ENCODE results near the gene VIT.

Gene VIT

DNA sequence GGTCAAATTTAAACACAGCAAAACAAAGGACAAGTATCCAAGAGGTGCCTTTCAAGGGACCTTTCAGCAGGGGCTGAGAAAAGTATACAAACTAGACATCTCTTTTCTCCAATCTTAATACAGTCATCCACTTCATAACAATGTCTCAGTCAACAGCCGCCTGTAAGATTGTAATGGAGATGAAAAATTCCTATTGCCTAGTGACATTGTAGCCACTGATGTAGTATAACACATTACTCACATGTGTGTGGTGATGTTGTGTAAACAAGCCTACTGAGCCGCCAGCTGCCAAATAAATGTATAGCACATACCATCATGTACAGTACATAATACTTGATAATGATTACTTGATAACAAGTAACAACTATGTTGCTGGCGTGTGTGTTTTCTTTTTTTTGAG lies 31.0 kb downstream of the VIT start:
- TF ChIP-seq, protein P1, sequence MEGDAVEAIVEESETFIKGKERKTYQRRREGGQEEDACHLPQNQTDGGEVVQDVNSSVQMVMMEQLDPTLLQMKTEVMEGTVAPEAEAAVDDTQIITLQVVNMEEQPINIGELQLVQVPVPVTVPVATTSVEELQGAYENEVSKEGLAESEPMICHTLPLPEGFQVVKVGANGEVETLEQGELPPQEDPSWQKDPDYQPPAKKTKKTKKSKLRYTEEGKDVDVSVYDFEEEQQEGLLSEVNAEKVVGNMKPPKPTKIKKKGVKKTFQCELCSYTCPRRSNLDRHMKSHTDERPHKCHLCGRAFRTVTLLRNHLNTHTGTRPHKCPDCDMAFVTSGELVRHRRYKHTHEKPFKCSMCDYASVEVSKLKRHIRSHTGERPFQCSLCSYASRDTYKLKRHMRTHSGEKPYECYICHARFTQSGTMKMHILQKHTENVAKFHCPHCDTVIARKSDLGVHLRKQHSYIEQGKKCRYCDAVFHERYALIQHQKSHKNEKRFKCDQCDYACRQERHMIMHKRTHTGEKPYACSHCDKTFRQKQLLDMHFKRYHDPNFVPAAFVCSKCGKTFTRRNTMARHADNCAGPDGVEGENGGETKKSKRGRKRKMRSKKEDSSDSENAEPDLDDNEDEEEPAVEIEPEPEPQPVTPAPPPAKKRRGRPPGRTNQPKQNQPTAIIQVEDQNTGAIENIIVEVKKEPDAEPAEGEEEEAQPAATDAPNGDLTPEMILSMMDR (IDR thresholded peaks at IDR 0.05; ENCODE audit: low read depth, low read length, missing control alignments) = no peak
- H3K4me3 ChIP-seq (ENCODE audit: low read depth, low read length) = no peak overlapping the region
- no peak for DNase-seq (ENCODE audit: low read depth)

DNA sequence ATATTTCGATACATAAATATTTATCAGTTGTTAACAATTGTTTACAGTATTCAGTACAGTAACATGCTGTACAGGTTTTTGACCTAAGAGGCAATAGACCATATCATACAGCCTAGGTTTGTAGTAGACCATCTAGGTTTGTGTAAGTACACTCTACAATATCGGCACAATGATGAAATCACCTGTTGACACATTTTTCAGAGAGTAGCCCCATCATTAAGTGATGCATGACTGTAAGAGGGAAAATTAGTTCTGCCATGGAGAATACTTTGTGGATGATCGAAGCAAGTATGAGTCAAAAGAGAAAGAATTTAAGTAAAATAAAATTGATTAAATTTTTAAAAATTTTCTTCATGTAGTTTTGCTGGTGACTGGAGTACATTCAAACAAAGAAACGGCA lies 32.6 kb downstream of the VIT start:
- no peak overlapping the region for H3K4me3 ChIP-seq (ENCODE audit: low read depth, low read length)
- DNase-seq (ENCODE audit: low read depth) = no peak
- TF ChIP-seq, protein P1 (IDR thresholded peaks at IDR 0.05; ENCODE audit: low read depth, low read length, missing control alignments) = no peak

DNA sequence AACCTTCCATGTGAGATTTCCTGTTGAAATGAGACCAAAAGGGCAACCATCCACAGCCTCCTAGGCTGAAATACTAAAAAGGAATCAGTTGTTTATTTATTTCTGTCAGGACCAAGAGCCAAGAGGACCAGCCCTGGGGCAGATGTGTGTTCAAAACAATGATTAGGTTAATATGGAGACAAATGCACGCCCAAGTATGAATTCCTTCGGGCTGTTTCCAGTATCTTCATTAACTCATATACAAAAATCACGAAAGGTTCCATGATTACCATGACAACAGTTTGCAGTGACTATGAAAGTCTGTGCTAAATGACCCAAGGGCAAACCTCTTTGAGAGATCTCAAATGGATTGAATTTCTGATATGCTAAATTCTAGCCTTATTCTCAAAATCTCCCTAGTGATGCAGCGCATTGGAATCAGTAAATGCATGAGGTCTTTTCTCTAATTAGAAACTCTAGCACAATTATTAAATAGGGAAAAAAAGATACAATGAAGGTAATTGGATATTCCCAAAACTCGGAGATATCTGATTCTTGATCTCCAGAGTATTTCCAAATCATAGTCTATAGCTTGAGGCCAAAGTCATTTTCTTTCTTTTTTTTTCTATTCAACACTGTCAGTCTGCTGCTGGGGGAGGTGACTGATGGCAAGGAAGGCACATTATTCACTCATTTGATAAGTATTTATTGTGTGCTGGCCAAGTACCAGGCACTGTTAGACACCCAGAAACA lies 35.6 kb downstream of the VIT start:
- H3K4me3 ChIP-seq (ENCODE audit: low read depth, low read length) = no peak overlapping the region
- DNase-seq (ENCODE audit: low read depth) = no peak

DNA sequence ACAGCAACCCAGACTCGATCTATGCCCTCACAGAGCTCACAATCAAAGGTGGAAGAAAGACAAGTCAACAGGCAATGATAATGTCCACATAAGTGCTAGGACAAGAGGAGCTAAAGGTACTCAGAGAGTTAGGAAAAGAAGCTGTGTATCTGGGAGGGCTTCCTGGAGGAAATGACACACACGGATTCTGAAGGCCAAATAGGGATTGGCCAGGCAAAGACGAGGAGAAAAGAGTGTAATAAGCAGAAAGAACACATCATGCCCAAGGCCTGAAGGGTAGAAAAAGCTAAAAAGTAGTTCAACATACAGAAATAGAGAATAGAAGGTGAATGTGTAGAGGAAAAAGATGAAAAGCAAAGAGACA lies 36.1 kb downstream of the VIT start:
- DNase-seq (ENCODE audit: low read depth) = no peak
- TF ChIP-seq, protein P1 (IDR thresholded peaks at IDR 0.05; ENCODE audit: low read depth, low read length, missing control alignments) = no peak

More for the DNA sequence above, 35.6 kb downstream of the VIT start:
- TF ChIP-seq, protein P1 (IDR thresholded peaks at IDR 0.05; ENCODE audit: low read depth, low read length, missing control alignments) = no peak

DNA sequence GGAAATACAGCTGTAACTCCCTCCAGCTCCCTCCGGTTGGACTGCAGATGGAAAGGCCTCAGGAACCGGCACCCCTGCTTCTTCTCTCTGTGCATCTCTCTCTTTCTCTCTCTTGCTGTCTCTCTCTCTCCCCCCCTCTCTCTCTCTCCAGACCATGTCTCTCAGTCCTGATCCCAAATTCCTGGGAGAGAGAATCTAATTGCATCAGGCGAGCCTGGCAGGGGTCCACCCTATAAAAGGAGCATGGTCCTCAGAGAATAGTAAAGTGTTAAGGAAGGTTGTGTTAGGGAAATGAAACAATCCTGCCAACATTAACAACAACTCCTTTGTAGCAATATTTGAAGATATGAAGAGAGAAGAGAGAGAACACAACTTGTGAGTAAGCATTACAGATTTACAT lies 36.7 kb downstream of the VIT start:
- H3K4me3 ChIP-seq (ENCODE audit: low read depth, low read length) = no peak overlapping the region
- TF ChIP-seq, protein P1 (IDR thresholded peaks at IDR 0.05; ENCODE audit: low read depth, low read length, missing control alignments) = no peak
- no peak for DNase-seq (ENCODE audit: low read depth)

More for the DNA sequence above, 36.1 kb downstream of the VIT start:
- no peak overlapping the region for H3K4me3 ChIP-seq (ENCODE audit: low read depth, low read length)

DNA sequence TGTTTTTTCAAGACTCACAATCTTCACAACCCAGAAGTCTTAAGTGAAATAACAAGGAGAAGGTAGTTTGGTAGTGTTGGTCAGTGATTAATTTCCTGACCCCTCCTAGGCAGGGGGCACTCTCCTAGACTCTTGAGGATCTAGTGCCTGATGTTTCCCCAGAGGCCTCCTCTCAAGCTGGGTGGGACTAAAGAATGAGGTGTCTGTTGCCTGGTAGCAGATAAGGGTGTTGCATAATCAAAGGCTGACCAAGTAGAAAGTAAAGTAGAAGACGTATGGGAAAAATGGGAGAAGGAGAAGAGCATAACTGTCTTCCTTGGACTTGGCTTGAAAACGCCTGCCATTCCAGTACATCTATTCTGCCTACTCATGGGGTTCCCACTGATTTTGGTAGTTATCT lies 37.8 kb downstream of the VIT start:
- H3K4me3 ChIP-seq (ENCODE audit: low read depth, low read length) = no peak overlapping the region
- DNase-seq (ENCODE audit: low read depth) = no peak
- TF ChIP-seq, protein P1 (IDR thresholded peaks at IDR 0.05; ENCODE audit: low read depth, low read length, missing control alignments) = no peak

DNA sequence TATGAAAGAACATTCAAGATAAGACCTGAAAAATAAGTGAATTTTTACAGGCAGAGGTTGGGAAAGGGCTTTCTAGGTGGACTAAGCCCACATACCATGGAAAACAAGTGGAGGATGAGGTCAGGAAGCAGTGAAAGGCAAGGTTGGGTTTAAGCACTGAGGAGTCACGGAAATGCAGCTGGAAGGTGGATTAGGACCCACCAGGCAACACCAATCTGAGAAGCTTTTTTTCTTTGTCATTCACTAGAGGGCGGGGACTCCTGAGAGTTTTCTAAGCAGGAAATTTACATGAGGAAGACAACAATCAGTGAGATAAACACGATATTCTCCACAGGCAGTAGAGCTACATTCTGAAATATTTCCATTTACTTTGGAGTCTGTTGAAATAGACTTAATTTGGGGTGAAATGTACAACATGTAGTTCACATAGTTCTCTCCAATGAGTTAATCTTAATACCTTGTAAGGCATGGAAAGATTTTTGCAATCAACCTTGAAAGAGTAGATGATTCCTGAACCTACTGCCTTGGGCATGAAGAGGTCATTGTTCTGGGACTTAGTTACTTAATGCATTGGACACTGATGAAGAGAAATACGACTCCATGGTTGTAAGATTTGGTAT lies 40.7 kb downstream of the VIT start:
- no peak for DNase-seq (ENCODE audit: low read depth)
- TF ChIP-seq, protein P1 (IDR thresholded peaks at IDR 0.05; ENCODE audit: low read depth, low read length, missing control alignments) = no peak
- no peak overlapping the region for H3K4me3 ChIP-seq (ENCODE audit: low read depth, low read length)

All from GM12864 (cell line).